SK-N-SH treated with all-trans-retinoic acid at 6 μM for 48 hours (cell line): Measurements from ENCODE around the gene CACNA1S.

ENCODE experiments used
- ATAC-seq: fragments of 200-7000 bp; cut with Tn5 transposase; 3 replicates; pipeline ENCODE4 v1.9.1; 2020; ENCODE audit warnings: mild to moderate bottlenecking, moderate library complexity
- BACH2 ChIP-seq: fragments of 250-450 bp; sonication (Bioruptor Pico); IDR thresholded peaks from 2 replicates; pipeline ENCODE4 v1.9.0; 2021; ENCODE audit warnings: mild to moderate bottlenecking, borderline replicate concordance
- CSDC2 ChIP-seq: fragments of 250-450 bp; sonication (Bioruptor Pico); IDR thresholded peaks from 2 replicates; pipeline ENCODE4 v1.5.0; 2020; ENCODE audit warnings: mild to moderate bottlenecking, moderate library complexity
- ESRRG ChIP-seq: fragments of 250-450 bp; sonication (Bioruptor Pico); IDR thresholded peaks from 2 replicates; pipeline ENCODE4 v1.6.1; 2021; ENCODE audit warnings: mild to moderate bottlenecking
- ISL1 ChIP-seq: fragments of 250-450 bp; sonication (Bioruptor Pico); IDR thresholded peaks from 2 replicates; pipeline ENCODE4 v2.1.2; 2022; ENCODE audit warnings: mild to moderate bottlenecking, moderate library complexity
- OSR1 ChIP-seq: fragments of 250-450 bp; sonication (Bioruptor Pico); IDR thresholded peaks from 2 replicates; pipeline ENCODE4 v1.8.0; 2022; ENCODE audit warnings: moderate library complexity, mild to moderate bottlenecking, inconsistent platforms
- PPARA ChIP-seq: fragments of 250-450 bp; sonication (Bioruptor Pico); IDR thresholded peaks from 2 replicates; pipeline ENCODE4 v1.5.0; 2020; ENCODE audit warnings: mild to moderate bottlenecking, borderline replicate concordance
- RARB ChIP-seq: fragments of 250-450 bp; sonication (Bioruptor Pico); IDR thresholded peaks from 2 replicates; pipeline ENCODE4 v1.8.0; 2021; ENCODE audit warnings: mild to moderate bottlenecking, moderate library complexity
- SNAI2 ChIP-seq: fragments of 250-450 bp; sonication (Bioruptor Pico); IDR thresholded peaks from 2 replicates; pipeline ENCODE4 v1.5.0; 2020; ENCODE audit warnings: mild to moderate bottlenecking, moderate library complexity
- TCF4 ChIP-seq: fragments of 250-450 bp; sonication (Bioruptor Pico); IDR thresholded peaks from 2 replicates; pipeline ENCODE4 v1.8.0; 2021; ENCODE audit warnings: mild to moderate bottlenecking, moderate library complexity, borderline replicate concordance
- TOX ChIP-seq: fragments of 250-450 bp; sonication (Bioruptor Pico); IDR thresholded peaks from 2 replicates; pipeline ENCODE4 v1.8.0; 2021; ENCODE audit warnings: mild to moderate bottlenecking, moderate library complexity, borderline replicate concordance
- ZFP3 ChIP-seq: fragments of 250-450 bp; sonication (Bioruptor Pico); IDR thresholded peaks from 2 replicates; pipeline ENCODE4 v1.5.0; 2020; ENCODE audit warnings: mild to moderate bottlenecking, moderate library complexity
- ZFP30 ChIP-seq: fragments of 450-650 bp; formaldehyde crosslinking; IDR thresholded peaks from 2 replicates; pipeline ENCODE4 v1.5.0; 2022; ENCODE audit warnings: mild to moderate bottlenecking, moderate library complexity
- ZNF565 ChIP-seq: fragments of 450-650 bp; formaldehyde crosslinking; conservative IDR thresholded peaks from 2 replicates; pipeline ENCODE4 v1.5.0; 2020; ENCODE audit warnings: low read depth, mild to moderate bottlenecking, moderate library complexity
- ZNF70 ChIP-seq: fragments of 450-650 bp; formaldehyde crosslinking; IDR thresholded peaks from 2 replicates; pipeline ENCODE4 v1.5.0; 2020; ENCODE audit warnings: mild to moderate bottlenecking, moderate library complexity
- ZNF8 ChIP-seq: fragments of 450-650 bp; formaldehyde crosslinking; IDR thresholded peaks from 2 replicates; pipeline ENCODE4 v1.5.0; 2020; ENCODE audit warnings: mild to moderate bottlenecking, moderate library complexity
- TF ChIP-seq, protein P1 (sequence below): fragments of 250-450 bp; sonication (Bioruptor Pico); IDR thresholded peaks from 2 replicates; pipeline ENCODE4 v1.5.0; 2020; ENCODE audit warnings: mild to moderate bottlenecking, moderate library complexity
- TF ChIP-seq, protein P2 (sequence below): fragments of 250-450 bp; sonication (Bioruptor Pico); IDR thresholded peaks from 2 replicates; pipeline ENCODE4 v1.8.0; 2020; ENCODE audit warnings: mild to moderate bottlenecking, moderate library complexity, borderline replicate concordance
- TF ChIP-seq, protein P3 (sequence below): fragments of 250-450 bp; sonication (Bioruptor Pico); IDR thresholded peaks from 2 replicates; pipeline ENCODE4 v1.5.1; 2020; ENCODE audit warnings: low read depth, mild to moderate bottlenecking, moderate library complexity
- TF ChIP-seq, protein P4 (sequence below): fragments of 250-450 bp; sonication (Bioruptor Pico); IDR thresholded peaks from 2 replicates; pipeline ENCODE4 v1.5.1; 2021; ENCODE audit warnings: mild to moderate bottlenecking, moderate library complexity
- TF ChIP-seq, protein P5 (sequence below): fragments of 250-450 bp; sonication (Bioruptor Pico); IDR thresholded peaks from 2 replicates; pipeline ENCODE4 v1.8.0; 2021; ENCODE audit warnings: low read depth, mild to moderate bottlenecking, moderate library complexity, borderline replicate concordance

Gene CACNA1S

DNA sequence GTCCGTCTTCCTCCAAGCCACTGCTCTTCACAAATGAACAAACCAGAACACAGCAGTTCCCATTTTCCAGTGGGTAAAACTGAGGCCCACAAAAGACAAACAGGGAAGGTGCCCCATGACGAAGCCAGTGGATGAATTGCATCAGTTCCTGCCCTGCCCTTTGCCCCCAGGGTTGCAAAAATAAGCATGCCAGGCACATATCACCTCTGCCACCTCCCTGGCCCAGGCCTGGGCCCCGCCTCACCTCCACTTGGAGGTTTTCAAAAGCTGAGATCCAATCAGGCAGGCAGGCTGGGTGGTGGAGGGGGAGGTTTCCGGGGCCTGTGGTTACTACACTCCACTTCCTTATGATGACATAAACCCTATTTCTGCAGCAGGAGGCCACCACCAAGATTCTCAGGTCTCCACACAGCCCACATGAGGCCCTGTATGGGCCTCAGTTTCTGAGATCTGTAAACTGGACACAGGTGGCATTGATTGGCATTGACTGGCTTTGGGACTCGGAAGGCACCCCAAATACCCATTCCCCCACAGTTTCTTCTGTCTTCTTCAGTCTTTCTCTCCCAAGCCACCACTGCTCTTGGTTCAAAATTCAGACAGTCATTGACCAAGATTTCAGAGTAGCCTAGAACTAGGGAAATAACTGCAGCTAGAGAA, 92.8 kb downstream of the CACNA1S start:
- no peak for TF ChIP-seq ZFP30 (CRISPR knock-in tag)
- TF ChIP-seq ZNF8 (CRISPR knock-in tag) = no peak
- TF ChIP-seq ESRRG (CRISPR knock-in tag) = no peak
- TF ChIP-seq, protein P1, sequence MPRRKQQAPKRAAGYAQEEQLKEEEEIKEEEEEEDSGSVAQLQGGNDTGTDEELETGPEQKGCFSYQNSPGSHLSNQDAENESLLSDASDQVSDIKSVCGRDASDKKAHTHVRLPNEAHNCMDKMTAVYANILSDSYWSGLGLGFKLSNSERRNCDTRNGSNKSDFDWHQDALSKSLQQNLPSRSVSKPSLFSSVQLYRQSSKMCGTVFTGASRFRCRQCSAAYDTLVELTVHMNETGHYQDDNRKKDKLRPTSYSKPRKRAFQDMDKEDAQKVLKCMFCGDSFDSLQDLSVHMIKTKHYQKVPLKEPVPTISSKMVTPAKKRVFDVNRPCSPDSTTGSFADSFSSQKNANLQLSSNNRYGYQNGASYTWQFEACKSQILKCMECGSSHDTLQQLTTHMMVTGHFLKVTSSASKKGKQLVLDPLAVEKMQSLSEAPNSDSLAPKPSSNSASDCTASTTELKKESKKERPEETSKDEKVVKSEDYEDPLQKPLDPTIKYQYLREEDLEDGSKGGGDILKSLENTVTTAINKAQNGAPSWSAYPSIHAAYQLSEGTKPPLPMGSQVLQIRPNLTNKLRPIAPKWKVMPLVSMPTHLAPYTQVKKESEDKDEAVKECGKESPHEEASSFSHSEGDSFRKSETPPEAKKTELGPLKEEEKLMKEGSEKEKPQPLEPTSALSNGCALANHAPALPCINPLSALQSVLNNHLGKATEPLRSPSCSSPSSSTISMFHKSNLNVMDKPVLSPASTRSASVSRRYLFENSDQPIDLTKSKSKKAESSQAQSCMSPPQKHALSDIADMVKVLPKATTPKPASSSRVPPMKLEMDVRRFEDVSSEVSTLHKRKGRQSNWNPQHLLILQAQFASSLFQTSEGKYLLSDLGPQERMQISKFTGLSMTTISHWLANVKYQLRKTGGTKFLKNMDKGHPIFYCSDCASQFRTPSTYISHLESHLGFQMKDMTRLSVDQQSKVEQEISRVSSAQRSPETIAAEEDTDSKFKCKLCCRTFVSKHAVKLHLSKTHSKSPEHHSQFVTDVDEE = no peak
- TF ChIP-seq SNAI2 = no peak
- no peak for TF ChIP-seq CSDC2 (CRISPR knock-in tag)
- TF ChIP-seq, protein P2, sequence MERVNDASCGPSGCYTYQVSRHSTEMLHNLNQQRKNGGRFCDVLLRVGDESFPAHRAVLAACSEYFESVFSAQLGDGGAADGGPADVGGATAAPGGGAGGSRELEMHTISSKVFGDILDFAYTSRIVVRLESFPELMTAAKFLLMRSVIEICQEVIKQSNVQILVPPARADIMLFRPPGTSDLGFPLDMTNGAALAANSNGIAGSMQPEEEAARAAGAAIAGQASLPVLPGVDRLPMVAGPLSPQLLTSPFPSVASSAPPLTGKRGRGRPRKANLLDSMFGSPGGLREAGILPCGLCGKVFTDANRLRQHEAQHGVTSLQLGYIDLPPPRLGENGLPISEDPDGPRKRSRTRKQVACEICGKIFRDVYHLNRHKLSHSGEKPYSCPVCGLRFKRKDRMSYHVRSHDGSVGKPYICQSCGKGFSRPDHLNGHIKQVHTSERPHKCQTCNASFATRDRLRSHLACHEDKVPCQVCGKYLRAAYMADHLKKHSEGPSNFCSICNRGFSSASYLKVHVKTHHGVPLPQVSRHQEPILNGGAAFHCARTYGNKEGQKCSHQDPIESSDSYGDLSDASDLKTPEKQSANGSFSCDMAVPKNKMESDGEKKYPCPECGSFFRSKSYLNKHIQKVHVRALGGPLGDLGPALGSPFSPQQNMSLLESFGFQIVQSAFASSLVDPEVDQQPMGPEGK = no peak
- TF ChIP-seq, protein P3, sequence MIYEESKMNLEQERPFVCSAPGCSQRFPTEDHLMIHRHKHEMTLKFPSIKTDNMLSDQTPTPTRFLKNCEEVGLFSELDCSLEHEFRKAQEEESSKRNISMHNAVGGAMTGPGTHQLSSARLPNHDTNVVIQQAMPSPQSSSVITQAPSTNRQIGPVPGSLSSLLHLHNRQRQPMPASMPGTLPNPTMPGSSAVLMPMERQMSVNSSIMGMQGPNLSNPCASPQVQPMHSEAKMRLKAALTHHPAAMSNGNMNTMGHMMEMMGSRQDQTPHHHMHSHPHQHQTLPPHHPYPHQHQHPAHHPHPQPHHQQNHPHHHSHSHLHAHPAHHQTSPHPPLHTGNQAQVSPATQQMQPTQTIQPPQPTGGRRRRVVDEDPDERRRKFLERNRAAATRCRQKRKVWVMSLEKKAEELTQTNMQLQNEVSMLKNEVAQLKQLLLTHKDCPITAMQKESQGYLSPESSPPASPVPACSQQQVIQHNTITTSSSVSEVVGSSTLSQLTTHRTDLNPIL (CRISPR knock-in tag) = no peak
- TF ChIP-seq ZFP3 (CRISPR knock-in tag) = no peak
- TF ChIP-seq ZNF565 (CRISPR knock-in tag) = no peak
- no peak for TF ChIP-seq TOX (CRISPR knock-in tag)
- TF ChIP-seq, protein P4, sequence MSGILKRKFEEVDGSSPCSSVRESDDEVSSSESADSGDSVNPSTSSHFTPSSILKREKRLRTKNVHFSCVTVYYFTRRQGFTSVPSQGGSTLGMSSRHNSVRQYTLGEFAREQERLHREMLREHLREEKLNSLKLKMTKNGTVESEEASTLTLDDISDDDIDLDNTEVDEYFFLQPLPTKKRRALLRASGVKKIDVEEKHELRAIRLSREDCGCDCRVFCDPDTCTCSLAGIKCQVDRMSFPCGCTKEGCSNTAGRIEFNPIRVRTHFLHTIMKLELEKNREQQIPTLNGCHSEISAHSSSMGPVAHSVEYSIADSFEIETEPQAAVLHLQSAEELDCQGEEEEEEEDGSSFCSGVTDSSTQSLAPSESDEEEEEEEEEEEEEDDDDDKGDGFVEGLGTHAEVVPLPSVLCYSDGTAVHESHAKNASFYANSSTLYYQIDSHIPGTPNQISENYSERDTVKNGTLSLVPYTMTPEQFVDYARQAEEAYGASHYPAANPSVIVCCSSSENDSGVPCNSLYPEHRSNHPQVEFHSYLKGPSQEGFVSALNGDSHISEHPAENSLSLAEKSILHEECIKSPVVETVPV (CRISPR knock-in tag) = no peak
- no peak for TF ChIP-seq TCF4 (CRISPR knock-in tag)
- no peak for TF ChIP-seq ZNF70
- TF ChIP-seq, protein P5, sequence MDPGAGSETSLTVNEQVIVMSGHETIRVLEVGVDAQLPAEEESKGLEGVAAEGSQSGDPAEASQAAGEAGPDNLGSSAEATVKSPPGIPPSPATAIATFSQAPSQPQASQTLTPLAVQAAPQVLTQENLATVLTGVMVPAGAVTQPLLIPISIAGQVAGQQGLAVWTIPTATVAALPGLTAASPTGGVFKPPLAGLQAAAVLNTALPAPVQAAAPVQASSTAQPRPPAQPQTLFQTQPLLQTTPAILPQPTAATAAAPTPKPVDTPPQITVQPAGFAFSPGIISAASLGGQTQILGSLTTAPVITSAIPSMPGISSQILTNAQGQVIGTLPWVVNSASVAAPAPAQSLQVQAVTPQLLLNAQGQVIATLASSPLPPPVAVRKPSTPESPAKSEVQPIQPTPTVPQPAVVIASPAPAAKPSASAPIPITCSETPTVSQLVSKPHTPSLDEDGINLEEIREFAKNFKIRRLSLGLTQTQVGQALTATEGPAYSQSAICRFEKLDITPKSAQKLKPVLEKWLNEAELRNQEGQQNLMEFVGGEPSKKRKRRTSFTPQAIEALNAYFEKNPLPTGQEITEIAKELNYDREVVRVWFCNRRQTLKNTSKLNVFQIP (CRISPR knock-in tag) = no peak
- TF ChIP-seq PPARA = no peak
- no peak for TF ChIP-seq BACH2
- TF ChIP-seq ISL1 (CRISPR knock-in tag) = no peak
- no peak for ATAC-seq

DNA sequence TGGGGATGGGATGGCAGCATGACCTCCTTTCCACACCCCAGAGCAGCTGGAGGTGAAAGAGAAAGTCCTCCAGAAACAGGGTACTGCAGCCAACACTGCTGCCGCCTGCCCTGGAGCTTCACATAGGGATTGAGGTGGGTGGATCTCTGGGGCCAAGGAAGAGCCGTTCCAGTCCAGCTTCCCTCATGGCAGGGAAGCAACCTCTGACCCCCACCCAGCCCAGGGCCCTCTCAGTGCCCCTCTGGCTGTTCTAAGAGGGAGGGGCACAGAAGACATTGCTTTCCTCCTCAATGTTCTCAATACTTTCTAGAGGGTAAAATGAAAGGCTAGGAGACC, 94.4 kb downstream of the CACNA1S start:
- TF ChIP-seq BACH2 = no peak
- no peak for TF ChIP-seq PPARA
- TF ChIP-seq, protein P1 = no peak
- TF ChIP-seq, protein P4 (CRISPR knock-in tag) = no peak
- TF ChIP-seq ISL1 (CRISPR knock-in tag) = no peak
- TF ChIP-seq, protein P5 (CRISPR knock-in tag) = no peak
- no peak for TF ChIP-seq ZNF8 (CRISPR knock-in tag)
- TF ChIP-seq RARB (CRISPR knock-in tag) = no peak
- no peak for TF ChIP-seq ZFP30 (CRISPR knock-in tag)
- TF ChIP-seq OSR1 = no peak
- no peak for ATAC-seq
